Naive B cell (primary cell): Measurements from ENCODE around the gene ESYT2. TPM values are rescaled to one million over a fixed set of nuclear protein-coding genes. Genes with fewer than 3 reads are reported as not detected.

Experiments
- ATAC-seq, 2 donors: fragments of 150-1000 bp; cut with Tn5 transposase; 2 replicates each; pipeline ENCODE4 v1.10.0; 2021; ENCODE audit warnings: low read depth in 2 of 2, mild to moderate bottlenecking in 2 of 2, moderate library complexity in 2 of 2
- DNase-seq: peaks from one replicate; pipeline ENCODE4 v3.0.0; 2022
- H3K27ac Mint-ChIP-seq, 6 donors: one replicate each; pipeline ENCODE4 v1.8.0; 2020 to 2022; ENCODE audit warnings: mild to moderate bottlenecking in 6 of 6, mixed read lengths in 6 of 6, moderate library complexity in 5 of 6, inconsistent platforms in 2 of 6
- H3K27me3 Mint-ChIP-seq, 3 donors: one replicate each; pipeline ENCODE4 v1.8.0; 2021 to 2022; ENCODE audit warnings: mixed read lengths in 3 of 3, mild to moderate bottlenecking in 1 of 3
- H3K36me3 Mint-ChIP-seq, 2 donors: one replicate each; pipeline ENCODE4 v1.8.0; 2020 to 2022; ENCODE audit warnings: mixed read lengths in 2 of 2, inconsistent platforms in 1 of 2, mild to moderate bottlenecking in 1 of 2
- H3K4me1 Mint-ChIP-seq, 3 donors: one replicate each; pipeline ENCODE4 v1.8.0; 2020 to 2022; ENCODE audit warnings: mixed read lengths in 3 of 3, inconsistent platforms in 1 of 3, mild to moderate bottlenecking in 1 of 3, moderate library complexity in 1 of 3
- H3K4me3 Mint-ChIP-seq, 8 donors: one replicate each; pipeline ENCODE4 v1.8.0; 2020 to 2022; ENCODE audit warnings: mild to moderate bottlenecking in 8 of 8, mixed read lengths in 8 of 8, moderate library complexity in 8 of 8, inconsistent platforms in 2 of 8
- H3K9me3 Mint-ChIP-seq, 7 donors: one replicate each; pipeline ENCODE4 v1.8.0; 2020 to 2022; ENCODE audit warnings: mixed read lengths in 7 of 7, mild to moderate bottlenecking in 5 of 7, inconsistent platforms in 2 of 7, moderate library complexity in 1 of 7
- polyA plus RNA-seq, 6 donors: library from polyadenylated mRNA; unstranded; fragments of 300-500 nt; fragmentation: Illumina TruSeq; gene quantifications; one replicate each; pipeline ENCODE4 v1.2.3, GENCODE V29; 2021; ENCODE audit warnings: low read depth in 6 of 6

The ESYT2 gene
- polyA plus RNA-seq, 6 donors from 2014 or later, result 15.4 to 23.0 (median 16.8) TPM

DNA sequence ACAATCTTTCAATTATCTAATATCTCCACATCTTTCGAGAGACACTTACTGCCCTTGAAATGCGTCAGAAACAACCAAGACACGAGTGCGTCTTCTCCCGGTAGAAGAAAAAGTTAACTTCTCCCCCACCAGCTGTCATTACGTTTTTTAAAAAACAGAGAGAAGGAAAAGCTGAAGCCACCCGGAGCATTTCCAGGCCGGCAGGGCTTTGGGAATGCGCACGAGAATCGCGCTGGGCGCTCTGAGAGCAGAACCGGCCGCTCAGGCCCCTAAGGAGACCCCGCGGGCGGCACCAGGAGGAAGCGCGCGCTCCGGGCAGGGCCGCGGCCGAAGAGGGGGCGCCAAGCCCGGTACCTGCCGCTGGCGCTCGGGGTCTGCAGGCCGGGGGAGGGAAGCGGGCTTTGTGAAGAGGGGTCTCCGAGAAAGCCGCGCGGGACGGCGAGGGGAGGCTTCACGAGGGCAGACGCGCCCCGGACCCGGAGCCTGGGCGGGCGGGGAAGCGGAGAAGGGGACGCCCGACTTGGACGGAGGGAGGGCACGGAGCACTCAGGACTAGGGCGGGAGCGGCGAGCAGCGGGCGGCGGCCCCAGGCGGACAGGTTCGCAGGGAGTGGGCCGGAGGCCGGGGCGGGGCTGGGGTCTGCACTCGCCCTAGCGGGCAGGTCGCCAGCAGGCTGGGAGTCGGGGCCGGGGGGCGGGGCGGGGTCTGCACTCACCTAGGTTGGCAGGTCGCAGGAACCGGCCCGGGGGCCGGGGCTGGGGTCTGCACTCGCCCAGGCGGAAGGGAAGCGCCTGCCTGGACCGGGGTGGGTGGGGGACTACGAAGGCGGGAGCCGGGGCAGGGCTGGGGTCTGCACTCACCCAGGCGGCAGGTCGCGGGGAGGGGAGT lies 932 bp downstream of the ESYT2 start:
- peak; percentile 25 for DNase-seq
- no peaks in the 10 kb centered on the region for H3K9me3 Mint-ChIP-seq
- peaks cover 0 to 8% (median 6%) of the 10 kb centered on the region in 3 donors for H3K27me3 Mint-ChIP-seq
- peak overlapping the region; percentile 78 to 95 (median 89) for H3K4me3 Mint-ChIP-seq
- H3K4me1 Mint-ChIP-seq, result peaks cover 17 to 38% (median 34%) of the 10 kb centered on the region in 3 donors
- H3K36me3 Mint-ChIP-seq, result no peaks in the 10 kb centered on the region
- H3K27ac Mint-ChIP-seq, result peak overlapping the region; percentile 27 to 99 (median 92)
- ATAC-seq, result no peak

DNA sequence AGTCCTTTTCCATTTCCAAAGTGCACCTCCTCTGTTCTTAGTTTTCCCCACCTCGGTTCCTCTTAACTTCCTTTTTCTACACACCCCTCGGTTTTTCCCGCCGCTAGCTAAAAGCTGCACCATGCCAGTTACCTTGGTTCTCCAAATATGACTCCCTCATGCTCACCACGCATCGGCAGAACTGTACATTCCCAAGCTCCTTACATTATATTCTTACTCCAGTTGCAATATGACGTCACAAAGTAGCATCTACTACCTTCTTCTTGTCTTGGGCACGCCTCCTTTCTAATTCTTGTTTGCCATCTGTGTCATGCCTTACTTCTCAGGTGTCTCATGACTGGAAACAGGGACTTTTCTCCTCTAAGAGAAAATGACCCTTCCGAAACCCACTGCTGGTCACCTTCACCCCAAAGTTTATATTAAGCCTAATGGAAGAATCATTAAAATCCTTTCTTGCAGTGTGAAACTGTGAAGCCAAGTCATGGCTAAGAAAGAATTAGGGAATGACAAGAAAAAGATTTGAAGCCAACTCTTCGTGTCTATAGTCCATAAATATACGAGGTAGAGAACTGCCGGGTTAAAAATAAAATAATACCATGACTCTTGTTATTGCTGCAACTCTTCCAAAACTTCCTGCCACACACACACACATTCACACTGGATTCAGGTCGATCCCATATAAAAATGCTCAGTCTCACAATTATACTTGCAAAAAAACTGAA lies 1.7 kb downstream of the ESYT2 start:
- no peaks in the 10 kb centered on the region for H3K36me3 Mint-ChIP-seq

DNA sequence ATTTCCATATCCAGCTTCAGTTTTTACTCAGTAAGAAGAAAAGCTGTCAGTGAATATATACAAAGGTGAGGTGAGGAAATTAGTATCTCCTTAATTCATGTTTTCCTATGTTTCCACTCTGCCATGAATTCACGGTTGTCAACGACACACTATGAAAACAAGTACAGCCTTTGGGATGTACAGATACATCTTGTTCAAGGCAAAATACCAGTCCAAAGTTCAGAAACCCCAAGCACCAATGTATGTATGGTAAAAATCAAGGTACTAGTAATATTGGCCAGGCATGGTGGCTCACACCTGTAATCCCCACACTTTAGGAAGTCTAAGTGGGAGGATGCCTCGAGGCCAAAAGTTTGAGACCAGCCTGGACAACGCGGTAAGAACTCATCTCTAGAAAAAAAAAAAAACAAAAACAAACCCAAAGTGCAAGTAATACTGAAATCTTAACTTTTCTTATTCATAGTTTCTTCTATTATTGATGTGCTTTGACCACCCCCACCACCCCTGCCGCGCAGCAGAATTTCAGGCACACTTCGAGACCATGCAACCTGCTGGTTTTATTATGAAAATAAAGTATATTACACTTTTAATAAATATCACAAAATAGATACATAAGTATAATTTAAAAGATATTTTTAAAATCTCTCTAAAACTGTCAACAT lies 3.5 kb downstream of the ESYT2 start:
- DNase-seq (no peak), ATAC-seq (no peak)
- Mint-ChIP-seq H3K27me3 (no peaks in the 10 kb centered on the region), H3K4me1 (peaks cover 24 to 46% (median 42%) of the 10 kb centered on the region in 3 donors), H3K4me3 (peak overlapping the region in 1 of 8 donors; percentile 6), H3K9me3 (no peaks in the 10 kb centered on the region), H3K27ac (peak overlapping the region in 1 of 6 donors; percentile 50), H3K36me3 (no peaks in the 10 kb centered on the region)

More for the DNA sequence above, 1.7 kb downstream of the ESYT2 start:
- Mint-ChIP-seq H3K4me1 (peaks cover 17 to 42% (median 34%) of the 10 kb centered on the region in 3 donors), H3K4me3 (peak overlapping the region; percentile 78 to 95 (median 89)), H3K9me3 (no peaks in the 10 kb centered on the region), H3K27ac (peak overlapping the region; percentile 2 to 99 (median 92)), H3K27me3 (peaks cover 0 to 6% (median 5%) of the 10 kb centered on the region in 3 donors)
- ATAC-seq (no peak), DNase-seq (peak; percentile 31)

DNA sequence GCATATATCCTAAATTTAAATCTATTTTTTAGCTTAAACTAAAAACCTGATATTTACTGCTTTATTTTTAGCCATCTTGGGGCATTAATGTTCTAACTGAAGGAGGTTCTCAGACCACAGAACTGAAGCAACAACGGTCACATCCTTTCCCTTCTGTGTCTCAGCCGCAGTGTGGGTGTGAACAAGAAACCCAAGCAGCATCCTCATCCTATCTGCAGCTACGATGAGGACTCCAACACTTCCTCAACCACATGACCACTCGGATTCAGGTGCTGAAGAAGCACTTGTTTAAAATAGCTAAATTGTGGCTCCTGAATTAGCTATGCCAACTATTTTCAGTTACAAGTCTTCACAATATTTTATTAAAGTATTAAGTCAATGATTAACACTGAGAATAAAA lies 5.3 kb downstream of the ESYT2 start:
- no peak for DNase-seq
- peak; percentile 14 to 35 for ATAC-seq
- H3K36me3 Mint-ChIP-seq, result no peaks in the 10 kb centered on the region
- H3K27me3 Mint-ChIP-seq, result no peaks in the 10 kb centered on the region
- H3K27ac Mint-ChIP-seq, result no peak overlapping the region
- H3K4me1 Mint-ChIP-seq, result peaks cover 21 to 48% (median 36%) of the 10 kb centered on the region in 3 donors
- H3K9me3 Mint-ChIP-seq, result no peaks in the 10 kb centered on the region
- H3K4me3 Mint-ChIP-seq, result peak overlapping the region in 1 of 8 donors; percentile 39

DNA sequence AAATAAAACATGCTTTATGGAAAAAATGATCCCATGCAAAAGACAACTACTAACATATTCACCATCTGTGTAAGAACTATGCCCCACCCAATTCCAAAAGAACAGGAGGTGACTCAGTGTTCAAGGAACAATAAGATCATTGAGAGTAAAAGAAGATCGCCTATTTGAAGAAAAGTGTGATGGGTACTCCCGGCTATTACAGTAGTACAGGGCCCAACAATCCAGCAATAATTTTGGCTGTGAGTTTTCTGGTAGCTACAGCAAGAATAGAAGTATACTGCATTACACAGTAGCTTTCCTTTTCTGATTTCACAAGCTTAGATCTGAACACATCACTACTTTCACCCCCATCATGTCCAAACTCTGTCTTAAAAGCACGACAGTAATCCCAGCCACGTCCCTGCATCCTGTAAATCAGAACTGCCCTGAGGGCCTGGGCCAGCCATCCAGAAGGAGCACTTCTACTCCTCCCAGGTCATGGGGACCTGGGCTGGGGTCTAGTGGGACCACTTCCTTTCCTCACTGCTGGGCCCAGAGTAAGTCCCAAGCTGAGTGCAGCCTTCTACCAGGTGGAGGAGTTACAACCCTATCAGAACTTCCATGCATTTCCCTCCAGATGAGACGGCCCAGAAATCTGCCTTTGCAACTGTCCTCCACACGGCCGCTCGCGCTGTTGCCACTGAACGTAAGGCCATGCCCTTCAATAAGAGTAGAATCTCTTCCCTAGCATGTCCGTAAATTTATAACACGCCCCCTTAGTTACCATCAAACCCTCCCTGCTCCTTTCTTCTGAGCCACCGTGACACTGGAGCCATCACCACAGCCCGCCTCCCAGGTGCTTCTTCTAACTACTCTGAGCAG lies 7.9 kb downstream of the ESYT2 start:
- no peaks in the 10 kb centered on the region for H3K36me3 Mint-ChIP-seq

DNA sequence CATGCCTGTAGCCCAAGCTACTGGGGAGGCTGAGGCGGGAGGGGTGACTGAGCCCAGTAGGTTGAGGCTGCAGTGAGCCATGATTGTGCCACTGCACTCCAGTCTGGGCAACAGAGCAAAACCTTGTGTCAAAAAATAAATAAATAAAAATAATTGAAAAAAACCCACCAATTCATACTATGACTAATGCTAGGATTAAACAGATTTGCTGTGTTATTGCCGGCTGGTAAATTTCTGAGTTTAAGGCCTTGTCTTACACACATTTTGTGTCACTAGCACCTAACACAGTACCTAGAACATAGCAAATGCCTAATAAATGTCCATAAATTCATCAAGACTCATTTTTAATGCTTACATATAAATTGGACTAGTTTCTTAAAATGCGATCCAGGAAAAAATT lies 8.7 kb downstream of the ESYT2 start:
- ATAC-seq, result no peak
- Mint-ChIP-seq H3K27me3 (no peaks in the 10 kb centered on the region), H3K36me3 (no peaks in the 10 kb centered on the region), H3K27ac (peak overlapping the region in 1 of 6 donors; percentile 47), H3K4me3 (no peak overlapping the region), H3K4me1 (peaks cover 31 to 50% (median 48%) of the 10 kb centered on the region in 3 donors), H3K9me3 (no peaks in the 10 kb centered on the region)
- no peak for DNase-seq

More for the DNA sequence above, 7.9 kb downstream of the ESYT2 start:
- peak overlapping the region in 4 of 6 donors; percentile 21 to 82 (median 56) for H3K27ac Mint-ChIP-seq
- ATAC-seq, result no peak
- H3K4me3 Mint-ChIP-seq, result peak overlapping the region in 1 of 8 donors; percentile 8
- no peaks in the 10 kb centered on the region for H3K9me3 Mint-ChIP-seq
- H3K4me1 Mint-ChIP-seq, result peaks cover 26 to 52% (median 42%) of the 10 kb centered on the region in 3 donors
- no peak for DNase-seq
- H3K27me3 Mint-ChIP-seq, result no peaks in the 10 kb centered on the region

DNA sequence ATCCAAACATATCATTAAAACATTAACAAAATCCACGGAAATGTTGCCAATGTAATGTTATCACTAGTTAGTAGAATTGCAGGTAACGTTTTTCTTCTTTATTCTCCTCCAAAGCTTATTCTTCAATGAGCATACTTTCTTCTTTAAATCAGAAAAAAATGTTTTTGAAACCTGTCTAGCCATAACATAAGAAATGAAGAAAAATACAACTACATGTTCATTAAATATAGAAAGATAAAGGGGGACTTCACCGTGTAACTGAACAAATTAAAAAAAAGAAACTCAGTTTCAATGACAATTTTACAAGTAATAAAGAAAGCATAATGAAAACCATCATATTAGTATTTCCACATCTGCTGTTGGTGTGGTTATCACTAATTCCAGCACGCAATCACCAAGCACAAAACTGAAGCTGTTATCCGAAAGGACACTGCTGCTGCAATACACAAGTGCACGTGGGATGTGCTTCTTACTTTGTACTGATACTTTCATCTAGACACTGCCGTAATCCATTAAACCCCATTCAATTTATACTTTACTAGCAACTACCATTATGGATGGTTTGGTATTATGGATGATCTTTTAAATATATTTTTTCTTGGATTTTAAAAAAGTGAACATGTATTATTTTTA lies 9.6 kb downstream of the ESYT2 start:
- Mint-ChIP-seq H3K4me3 (peak overlapping the region in 1 of 8 donors; percentile 25), H3K9me3 (no peaks in the 10 kb centered on the region), H3K27ac (peak overlapping the region in 5 of 6 donors; percentile 47 to 97 (median 88)), H3K36me3 (peaks cover 0 to 5% of the 10 kb centered on the region in 2 donors), H3K27me3 (no peaks in the 10 kb centered on the region), H3K4me1 (peaks cover 40 to 58% (median 54%) of the 10 kb centered on the region in 3 donors)
- ATAC-seq (no peak), DNase-seq (no peak)

DNA sequence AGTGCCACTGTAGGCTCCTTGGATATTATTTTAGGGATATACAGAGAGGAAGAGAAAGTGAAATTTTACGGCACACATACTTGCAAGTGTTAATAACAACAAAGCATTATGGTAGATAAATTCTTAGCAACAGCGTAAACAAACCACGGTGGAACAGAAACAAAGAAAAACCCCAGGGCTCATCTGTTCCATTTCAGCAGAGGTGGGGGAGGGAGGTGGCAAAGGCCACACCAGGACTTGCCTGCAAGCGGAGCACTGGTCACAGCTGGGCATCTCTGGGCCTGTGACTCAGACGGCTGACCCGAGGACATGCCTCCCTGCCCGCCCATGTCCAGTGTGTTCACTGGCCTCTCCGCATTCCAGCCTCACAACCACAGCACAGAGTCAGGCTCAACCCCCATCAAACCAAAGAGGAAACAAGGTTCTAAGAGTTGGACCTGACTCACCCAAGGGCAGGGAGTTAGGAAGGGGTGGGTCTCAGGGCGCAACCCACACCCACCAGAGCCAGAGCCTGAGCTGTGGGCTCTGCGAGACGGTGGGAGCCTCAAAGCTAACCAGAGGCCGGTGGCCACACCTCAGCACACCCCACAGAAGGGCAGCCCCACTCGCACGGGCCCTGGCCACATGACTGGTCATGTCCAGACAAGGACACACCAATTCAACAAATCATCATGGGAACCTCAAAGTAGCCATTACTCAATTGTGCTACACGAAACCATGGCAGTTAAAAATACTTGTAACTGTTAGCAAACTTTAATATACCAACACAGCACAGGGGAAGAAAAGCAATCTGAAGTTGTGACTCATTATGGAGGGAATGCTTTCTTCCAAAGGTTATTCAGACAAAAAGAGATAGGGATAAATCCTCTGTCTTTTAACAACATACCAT lies 10.7 kb downstream of the ESYT2 start:
- DNase-seq (peak; percentile 65), ATAC-seq (peak; percentile 85 to 86)
- peaks cover 46 to 59% (median 56%) of the 10 kb centered on the region in 3 donors for H3K4me1 Mint-ChIP-seq
- peaks cover 0 to 2% (median 0%) of the 10 kb centered on the region in 7 donors for H3K9me3 Mint-ChIP-seq
- H3K36me3 Mint-ChIP-seq, result peaks cover 0 to 5% of the 10 kb centered on the region in 2 donors
- H3K27me3 Mint-ChIP-seq, result no peaks in the 10 kb centered on the region
- H3K4me3 Mint-ChIP-seq, result peak overlapping the region; percentile 32 to 85 (median 58)
- peak overlapping the region; percentile 87 to 97 (median 96) for H3K27ac Mint-ChIP-seq

DNA sequence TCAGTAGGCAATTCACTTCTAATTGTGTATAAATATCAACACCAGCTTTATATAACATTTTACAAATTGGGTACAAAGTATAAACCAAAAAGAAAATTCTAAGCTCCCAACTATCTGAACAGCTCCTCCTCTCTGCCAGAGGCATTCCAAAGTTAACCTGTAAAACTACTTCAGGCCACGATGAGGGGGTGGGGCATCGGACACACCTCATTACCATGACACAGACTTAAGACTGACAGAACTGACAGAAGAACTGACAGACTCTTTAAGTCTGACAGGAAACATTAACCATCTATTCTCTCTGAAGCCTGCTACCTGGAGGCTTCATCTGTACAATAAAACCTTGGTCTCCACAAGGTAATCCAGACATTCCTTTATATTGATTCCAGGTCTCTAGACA lies 12.3 kb downstream of the ESYT2 start:
- H3K4me1 Mint-ChIP-seq, result peaks cover 60 to 74% (median 65%) of the 10 kb centered on the region in 3 donors
- no peak for ATAC-seq
- peaks cover 0 to 2% (median 0%) of the 10 kb centered on the region in 7 donors for H3K9me3 Mint-ChIP-seq
- no peak for DNase-seq
- H3K27me3 Mint-ChIP-seq, result no peaks in the 10 kb centered on the region
- H3K4me3 Mint-ChIP-seq, result peak overlapping the region in 1 of 8 donors; percentile 15
- peaks cover 0 to 5% of the 10 kb centered on the region in 2 donors for H3K36me3 Mint-ChIP-seq
- peak overlapping the region; percentile 33 to 96 (median 87) for H3K27ac Mint-ChIP-seq

DNA sequence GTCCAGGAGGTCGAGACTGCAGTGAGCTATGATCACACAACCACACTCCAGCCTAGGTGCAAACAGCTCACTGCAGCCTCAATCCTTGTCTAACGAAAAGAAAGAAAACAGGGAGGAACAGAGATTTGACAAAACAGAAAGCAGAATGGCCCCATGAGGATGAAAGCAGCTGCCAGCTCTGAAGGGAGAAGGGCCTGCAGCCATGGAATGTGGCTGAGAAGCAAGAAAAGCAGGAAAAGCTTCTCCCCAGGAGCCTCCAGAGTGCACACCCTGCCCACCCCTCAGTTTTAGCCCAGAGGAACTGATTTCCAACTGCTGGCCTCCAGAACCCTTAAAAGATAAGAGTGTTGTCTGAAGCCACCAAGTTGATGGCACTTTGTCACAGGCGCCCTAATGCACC lies 13.0 kb downstream of the ESYT2 start:
- H3K27ac Mint-ChIP-seq, result peak overlapping the region in 5 of 6 donors; percentile 39 to 96 (median 88)
- H3K4me3 Mint-ChIP-seq, result no peak overlapping the region

DNA sequence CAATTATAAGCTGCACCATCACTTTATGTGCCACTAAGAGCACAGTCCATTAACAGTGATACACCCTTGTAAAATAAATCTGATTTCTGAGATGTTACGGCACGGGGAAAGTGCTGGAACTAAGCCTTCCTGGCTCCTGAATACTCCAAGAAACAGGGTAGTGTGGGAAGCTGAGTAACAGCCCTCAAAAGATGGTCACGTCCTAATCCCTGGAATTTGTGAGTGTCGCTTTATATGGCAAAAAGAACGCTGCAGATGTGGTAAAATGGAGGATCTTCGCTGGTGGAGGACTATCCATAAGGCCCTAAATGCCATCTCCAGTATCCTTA lies 13.5 kb downstream of the ESYT2 start:
- peak overlapping the region in 4 of 6 donors; percentile 82 to 95 (median 88) for H3K27ac Mint-ChIP-seq

More for the DNA sequence above, 13.0 kb downstream of the ESYT2 start:
- ATAC-seq (no peak), DNase-seq (no peak)
- H3K4me1 Mint-ChIP-seq, result peaks cover 57 to 74% (median 65%) of the 10 kb centered on the region in 3 donors
- no peaks in the 10 kb centered on the region for H3K27me3 Mint-ChIP-seq
- H3K36me3 Mint-ChIP-seq, result peaks cover 0 to 5% of the 10 kb centered on the region in 2 donors
- peaks cover 0 to 2% (median 0%) of the 10 kb centered on the region in 7 donors for H3K9me3 Mint-ChIP-seq

More for the DNA sequence above, 13.5 kb downstream of the ESYT2 start:
- Mint-ChIP-seq H3K9me3 (peaks cover 0 to 2% (median 0%) of the 10 kb centered on the region in 7 donors), H3K4me3 (no peak overlapping the region), H3K36me3 (peaks cover 0 to 5% of the 10 kb centered on the region in 2 donors), H3K4me1 (peaks cover 57 to 74% (median 68%) of the 10 kb centered on the region in 3 donors), H3K27me3 (no peaks in the 10 kb centered on the region)
- DNase-seq, result no peak
- no peak for ATAC-seq
